ENCODE results near the gene RCBTB2.

The RCBTB2 gene

GRCh38 chr13:48518083-48518482, 14.8 kb downstream of the RCBTB2 start:
- no peak overlapping the region for H3K9ac ChIP-seq (ENCODE audit: low read depth, low read length, poor library complexity, severe bottlenecking)
- H3K79me2 ChIP-seq (ENCODE audit: insufficient read depth, low read length): peaks cover 9% of the 10 kb centered on the region; the same call in 1 of the 2 replicates
- no peaks in the 10 kb centered on the region for H3K9me2 ChIP-seq (replicated peaks; ENCODE audit: low read depth, low read length)
- no peaks in the 10 kb centered on the region for H3K27me3 ChIP-seq (ENCODE audit: insufficient read depth, low read length, poor library complexity, severe bottlenecking)
- H3K4me1 ChIP-seq (ENCODE audit: insufficient read depth, low read length, poor library complexity, severe bottlenecking): peaks cover 33% of the 10 kb centered on the region
- no peaks in the 10 kb centered on the region for H3K36me3 ChIP-seq (ENCODE audit: insufficient read depth, low read length)
- TF ChIP-seq CTCF (conservative IDR thresholded peaks at IDR 0.05; ENCODE audit: low read length): no peak
- no peak for TF ChIP-seq EZH2phosphoT487 (IDR thresholded peaks at IDR 0.05; ENCODE audit: borderline replicate concordance)
- no peak overlapping the region for H3K4me3 ChIP-seq (ENCODE audit: low read length, poor library complexity, severe bottlenecking)
- H3F3A ChIP-seq (ENCODE audit: low read depth): no peaks in the 10 kb centered on the region
- H3K4me2 ChIP-seq (ENCODE audit: low read depth, low read length, poor library complexity, severe bottlenecking): no peak overlapping the region
- H3K9me3 ChIP-seq (ENCODE audit: insufficient read depth, low read depth, low read length): no peaks in the 10 kb centered on the region
- H2AFZ ChIP-seq (ENCODE audit: low read length): no peak overlapping the region
- no peaks in the 10 kb centered on the region for H4K20me1 ChIP-seq (ENCODE audit: insufficient read depth, low read length, poor library complexity, severe bottlenecking)

- TF ChIP-seq EZH2phosphoT487 (IDR thresholded peaks at IDR 0.05; ENCODE audit: borderline replicate concordance) (no peak), CTCF (conservative IDR thresholded peaks at IDR 0.05; ENCODE audit: low read length) (no peak)
- Histone ChIP-seq H3K9me2 (replicated peaks; ENCODE audit: low read depth, low read length) (no peaks in the 10 kb centered on the region), H3K4me3 (ENCODE audit: low read length, poor library complexity, severe bottlenecking) (no peak overlapping the region), H3K9ac (ENCODE audit: low read depth, low read length, poor library complexity, severe bottlenecking) (no peak overlapping the region), H3F3A (ENCODE audit: low read depth) (no peaks in the 10 kb centered on the region), H3K4me2 (ENCODE audit: low read depth, low read length, poor library complexity, severe bottlenecking) (no peak overlapping the region), H3K79me2 (ENCODE audit: insufficient read depth, low read length) (no peaks in the 10 kb centered on the region), H2AFZ (ENCODE audit: low read length) (no peak overlapping the region), H3K4me1 (ENCODE audit: insufficient read depth, low read length, poor library complexity, severe bottlenecking) (peaks cover 27% of the 10 kb centered on the region), H4K20me1 (ENCODE audit: insufficient read depth, low read length, poor library complexity, severe bottlenecking) (no peaks in the 10 kb centered on the region), H3K9me3 (ENCODE audit: insufficient read depth, low read depth, low read length) (no peaks in the 10 kb centered on the region), H3K27me3 (ENCODE audit: insufficient read depth, low read length, poor library complexity, severe bottlenecking) (no peaks in the 10 kb centered on the region), H3K36me3 (ENCODE audit: insufficient read depth, low read length) (peaks cover 5% of the 10 kb centered on the region; the same call in 1 of the 2 replicates)
Observed at GRCh38 chr13:48515732-48516131, 17.1 kb downstream of the RCBTB2 start.

GRCh38 chr13:48514793-48515192, 18.1 kb downstream of the RCBTB2 start:
- TF ChIP-seq EZH2phosphoT487 (IDR thresholded peaks at IDR 0.05; ENCODE audit: borderline replicate concordance) (no peak), CTCF (conservative IDR thresholded peaks at IDR 0.05; ENCODE audit: low read length) (no peak)
- no peaks in the 10 kb centered on the region for H3F3A ChIP-seq (ENCODE audit: low read depth)

More at GRCh38 chr13:48514793-48515192, 18.1 kb downstream of the RCBTB2 start:
- Histone ChIP-seq H3K36me3 (ENCODE audit: insufficient read depth, low read length) (peaks cover 5% of the 10 kb centered on the region; the same call in 1 of the 2 replicates), H3K9ac (ENCODE audit: low read depth, low read length, poor library complexity, severe bottlenecking) (no peak overlapping the region), H3K4me1 (ENCODE audit: insufficient read depth, low read length, poor library complexity, severe bottlenecking) (peaks cover 30% of the 10 kb centered on the region), H2AFZ (ENCODE audit: low read length) (no peak overlapping the region), H3K4me2 (ENCODE audit: low read depth, low read length, poor library complexity, severe bottlenecking) (no peak overlapping the region), H3K9me3 (ENCODE audit: insufficient read depth, low read depth, low read length) (no peaks in the 10 kb centered on the region), H3K9me2 (replicated peaks; ENCODE audit: low read depth, low read length) (no peaks in the 10 kb centered on the region), H3K4me3 (ENCODE audit: low read length, poor library complexity, severe bottlenecking) (no peak overlapping the region), H3K27me3 (ENCODE audit: insufficient read depth, low read length, poor library complexity, severe bottlenecking) (no peaks in the 10 kb centered on the region), H4K20me1 (ENCODE audit: insufficient read depth, low read length, poor library complexity, severe bottlenecking) (no peaks in the 10 kb centered on the region), H3K79me2 (ENCODE audit: insufficient read depth, low read length) (no peaks in the 10 kb centered on the region)

All from Loucy (cell line).